ENCODE data around the gene PDCD1.
"Not testable (repeated sequence)": the region's sequence is repeated elsewhere in the genome, so short reads cannot be mapped to it uniquely, and the experiment has no call there.

The PDCD1 gene

GRCh38 chr2:241813644-241814392 lies 44.9 kb downstream of the PDCD1 start:
- DNase-seq (ENCODE audit: low read depth): no peak

GRCh38 chr2:241812730-241813643 lies 45.7 kb downstream of the PDCD1 start:
- no peak for DNase-seq (ENCODE audit: low read depth)

GRCh38 chr2:241811952-241812729 lies 46.6 kb downstream of the PDCD1 start:
- DNase-seq (ENCODE audit: low read depth): no peak

- DNase-seq (ENCODE audit: low read depth): no peak
Measured at GRCh38 chr2:241811201-241811951, 47.3 kb downstream of the PDCD1 start.

- no peak for DNase-seq (ENCODE audit: low read depth)
Measured at GRCh38 chr2:241810307-241811200, 48.1 kb downstream of the PDCD1 start.

- no peak for DNase-seq (ENCODE audit: low read depth)
Measured at GRCh38 chr2:241809383-241810306, 49.0 kb downstream of the PDCD1 start.

GRCh38 chr2:241808721-241809382 lies 49.8 kb downstream of the PDCD1 start, which contains the start of gene NEU4:
Gene NEU4, plus strand, starts transcription at chr2:241809193. Its CDS starts 5,292 bp downstream, at chr2:241814485.
- DNase-seq (ENCODE audit: low read depth): no peak

GRCh38 chr2:241808051-241808720 lies 50.5 kb downstream of the PDCD1 start:
- no peak for DNase-seq (ENCODE audit: low read depth)

GRCh38 chr2:241806217-241806616 lies 52.5 kb downstream of the PDCD1 start:
- DNase-seq (ENCODE audit: low read depth): not testable (repeated sequence)

GRCh38 chr2:241804326-241805229 lies 54.1 kb downstream of the PDCD1 start:
- DNase-seq (ENCODE audit: low read depth): peak; percentile 47

- peak; percentile 75 for DNase-seq (ENCODE audit: low read depth)
Measured at GRCh38 chr2:241803387-241804325, 55.0 kb downstream of the PDCD1 start.

GRCh38 chr2:241802421-241803318 lies 56.0 kb downstream of the PDCD1 start:
- DNase-seq (ENCODE audit: low read depth): no peak

- DNase-seq (ENCODE audit: low read depth): no peak
Measured at GRCh38 chr2:241801611-241802420, 56.9 kb downstream of the PDCD1 start.

All from iris pigment epithelial cell (primary cell).